SK-MEL-5 (cell line): ENCODE data around the gene ABLIM1. TPM values are rescaled to one million over a fixed set of nuclear protein-coding genes. Genes with fewer than 3 reads are reported as not detected.

ENCODE experiments used
- DNase-seq: peaks from one replicate; pipeline ENCODE4 v3.0.0-alpha.2; 2016; ENCODE audit warnings: low read depth, low spot score
- in situ Hi-C: cut with HindIII; loops from 2 replicates; pipeline ENCODE4 v1.10.0; 2016; ENCODE audit warnings: low sequenced_read_pairs, high pct_unique_total_duplicates, low pct_unique_long_range_greater_than_20kb
- total RNA-seq: library from RNA; depleted of rRNA; stranded (reverse); fragments of >200 nt; shearing (Covaris generic); gene quantifications from 2 replicates; pipeline ENCODE4 v1.2.3, GENCODE V29; 2014

ABLIM1 gene
- total RNA-seq, 1 experiment from 2014 or later, result 19.5 TPM

DNA sequence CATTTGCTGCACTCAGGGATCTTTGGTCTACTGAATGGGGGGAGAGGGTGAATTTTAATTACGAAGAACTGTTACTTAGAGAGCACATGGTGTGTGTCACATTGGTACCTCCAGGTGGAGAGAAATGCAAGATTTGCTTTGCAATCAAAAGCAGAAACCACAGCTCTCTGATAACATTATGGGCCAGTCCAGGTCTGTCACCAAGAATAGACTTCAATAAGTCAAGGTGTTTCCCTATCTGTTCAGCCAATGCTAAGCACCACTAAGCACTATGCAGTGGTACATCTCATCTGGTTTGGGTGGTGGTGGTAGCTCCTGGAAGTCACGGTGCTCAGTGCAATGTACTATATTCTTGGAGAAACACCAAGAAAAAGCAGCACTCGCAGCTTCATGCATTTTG is 134.2 kb downstream of the ABLIM1 start:
- in situ Hi-C loops, result no loop called here
- no peak for DNase-seq

- in situ Hi-C loops, result no loop called here
- DNase-seq, result no peak
These were observed 136.8 kb downstream of the ABLIM1 start for GRCh38 chr10:114521255-114521654.

DNA sequence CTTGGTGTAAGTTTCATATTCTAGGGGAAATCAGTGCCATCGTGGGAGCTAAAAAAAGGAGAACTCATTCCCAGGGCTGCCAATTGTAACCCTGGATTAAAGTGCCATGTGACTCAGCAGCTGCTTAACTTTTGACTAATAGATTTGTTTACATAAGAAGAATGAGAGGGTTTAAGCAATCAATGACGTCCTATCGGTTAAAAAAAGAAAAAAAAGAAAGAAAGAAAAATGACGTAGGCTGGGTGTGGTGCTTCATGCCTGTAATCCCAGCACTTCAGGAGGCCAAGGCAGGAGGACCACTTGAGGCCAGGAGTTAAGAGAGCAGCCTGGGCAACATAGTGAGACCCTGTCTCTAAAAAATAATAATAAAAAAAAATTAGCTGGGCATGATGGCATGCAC is 137.6 kb downstream of the ABLIM1 start:
- DNase-seq, result no peak
- in situ Hi-C loops, result no loop called here

DNA sequence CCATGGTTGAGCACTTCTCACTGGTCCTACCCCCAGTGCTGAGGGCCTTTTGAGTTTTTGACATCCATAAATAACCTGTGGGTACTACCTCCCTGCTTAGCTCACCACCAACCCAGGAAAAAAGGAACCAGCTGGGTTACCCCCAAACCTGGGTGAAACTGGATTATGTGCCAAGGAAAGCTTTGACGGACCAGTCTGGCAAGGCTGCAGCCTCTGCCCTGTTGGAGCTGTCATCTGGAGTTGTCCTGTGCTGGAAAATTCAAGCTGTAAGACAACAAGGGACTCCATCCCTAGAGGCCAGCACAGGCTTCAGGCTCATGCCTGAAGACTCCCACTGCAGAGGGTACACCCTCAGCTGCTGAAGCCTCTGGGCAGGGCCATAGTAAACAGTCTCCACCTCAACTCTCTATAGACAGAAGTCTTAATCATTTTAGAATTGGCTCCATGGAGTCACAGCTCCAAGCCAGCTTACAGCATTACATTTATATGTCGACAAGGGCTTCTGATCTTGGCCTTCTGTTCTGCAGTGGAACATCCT is 138.2 kb downstream of the ABLIM1 start:
- in situ Hi-C loops, result no loop called here
- DNase-seq, result no peak

GRCh38 chr10:114519306-114519669 is 138.8 kb downstream of the ABLIM1 start:
- in situ Hi-C loops, result no loop called here
- DNase-seq, result no peak

DNA sequence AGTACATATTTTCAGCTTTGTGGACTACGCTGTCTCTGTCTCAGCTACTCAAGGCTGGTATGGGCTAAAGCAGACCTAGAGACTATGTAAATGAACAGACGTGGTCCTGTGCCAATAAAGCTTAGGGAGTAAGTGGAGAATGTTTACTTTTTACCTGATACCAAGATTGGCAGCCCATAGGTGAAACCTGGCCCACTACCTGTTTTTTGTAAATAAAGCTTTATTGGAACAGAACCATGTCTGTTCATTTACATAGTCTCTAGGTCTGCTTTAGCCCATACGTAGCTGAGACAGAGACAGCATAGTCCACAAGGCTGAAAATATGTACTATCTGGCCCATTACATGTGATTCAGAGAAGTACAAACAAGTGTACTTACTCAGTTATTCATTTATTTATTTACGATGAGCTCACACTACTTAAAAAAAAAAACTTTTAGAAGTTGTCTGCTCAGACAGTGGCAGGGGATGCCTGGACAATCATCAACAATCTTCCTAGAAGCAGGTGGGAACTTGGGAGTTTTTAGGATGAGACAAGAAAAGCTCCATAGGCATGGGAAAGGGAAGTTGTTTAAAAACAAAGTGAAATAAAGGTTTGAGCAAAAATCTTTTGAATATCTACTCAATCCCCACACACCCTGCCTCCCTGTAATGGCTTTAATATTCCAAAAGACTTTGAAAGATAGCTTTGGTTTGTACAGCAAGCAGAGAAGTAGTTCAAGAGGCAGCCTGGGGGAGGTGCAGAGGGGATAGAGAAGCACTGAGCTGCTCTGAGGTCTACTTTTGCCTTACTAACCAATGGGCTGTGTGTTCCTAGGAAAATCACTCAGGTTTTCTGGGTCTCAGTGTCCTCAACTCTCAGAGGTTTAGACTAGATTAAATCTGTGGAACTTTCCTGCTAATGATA is 139.4 kb downstream of the ABLIM1 start:
- no peak for DNase-seq
- in situ Hi-C loops, result no loop called here

DNA sequence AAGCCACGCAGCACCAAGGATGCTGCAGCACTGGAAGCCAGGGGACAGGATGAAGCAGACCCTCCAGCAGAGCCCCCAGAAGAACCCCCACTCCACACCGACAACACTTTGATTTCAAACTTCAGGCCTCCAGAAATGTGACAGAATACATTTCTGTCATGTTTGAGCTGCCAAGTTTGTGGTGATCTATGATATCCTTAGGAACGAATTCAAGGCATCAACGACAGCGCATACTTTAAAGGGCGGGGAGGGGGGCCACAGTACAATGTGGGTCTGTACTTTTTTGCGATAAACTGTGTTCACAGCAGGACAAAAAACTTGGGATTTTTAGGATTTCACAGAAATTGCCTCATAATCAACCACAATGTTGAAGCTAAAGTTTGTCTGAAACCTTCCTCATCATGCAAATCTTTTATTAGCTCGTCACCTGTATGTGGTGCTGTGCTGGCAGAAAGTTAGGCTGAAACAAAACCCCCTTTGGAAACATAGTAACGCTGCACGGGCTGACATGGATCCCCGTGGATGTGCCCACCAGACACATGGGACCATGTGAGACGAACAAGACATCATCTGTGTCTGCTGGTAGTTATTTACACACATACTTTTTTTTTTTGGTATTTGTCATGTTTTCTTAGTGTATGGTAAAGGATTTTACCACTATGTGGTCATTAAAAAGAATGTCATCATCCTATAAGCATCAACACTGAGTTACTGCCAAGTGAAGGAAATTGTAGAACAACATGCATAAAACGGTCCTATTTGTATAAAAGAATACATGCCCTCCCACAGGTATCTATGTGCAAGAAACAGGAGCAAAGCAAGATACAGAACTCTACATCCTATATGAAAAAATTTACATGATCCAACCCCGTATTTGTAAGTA is 140.5 kb downstream of the ABLIM1 start:
- in situ Hi-C loops, result no loop called here
- DNase-seq, result no peak

DNA sequence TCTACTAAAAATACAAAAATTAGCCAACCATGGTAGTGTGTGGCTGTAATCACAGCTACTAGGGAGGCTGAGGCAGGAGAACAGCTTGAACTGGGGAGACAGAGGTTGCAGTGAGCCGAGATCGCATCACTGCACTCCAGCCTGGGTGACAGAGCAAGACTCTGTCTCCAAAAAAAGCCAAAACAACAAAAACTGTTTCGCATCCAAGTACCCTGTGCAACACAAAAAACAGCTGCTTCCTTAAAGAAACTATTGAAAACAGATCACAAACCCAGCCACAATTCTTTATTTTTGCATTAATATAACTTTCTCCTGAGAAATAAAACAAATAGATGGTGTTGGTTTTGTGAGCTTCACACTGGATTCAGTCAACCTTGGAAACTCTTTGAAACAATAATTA is 141.7 kb downstream of the ABLIM1 start:
- DNase-seq, result no peak
- in situ Hi-C loops, result no loop called here

- in situ Hi-C loops, result no loop called here
These were observed 142.7 kb downstream of the ABLIM1 start for GRCh38 chr10:114515298-114515914.

DNA sequence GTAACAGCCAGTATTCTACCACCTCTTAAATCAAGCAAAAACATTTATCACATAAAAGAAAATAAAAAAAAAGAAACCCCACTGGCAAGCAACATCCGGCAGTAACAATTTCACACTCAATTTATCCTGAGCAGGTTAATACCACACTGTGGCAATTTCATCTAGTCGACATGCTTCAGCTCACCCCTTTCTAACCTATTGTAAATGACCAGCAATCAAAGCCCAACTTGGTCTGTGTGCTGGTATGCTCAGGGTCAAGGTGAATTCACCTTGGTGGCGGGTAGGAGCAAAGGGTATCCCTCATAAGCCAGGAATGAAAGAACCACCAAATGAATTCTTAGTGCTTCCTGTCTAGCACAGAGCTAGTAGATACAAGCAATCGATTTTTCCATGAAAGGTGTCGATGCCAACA is 144.7 kb downstream of the ABLIM1 start:
- no peak for DNase-seq
- in situ Hi-C loops, result no loop called here

More at GRCh38 chr10:114515298-114515914, 142.7 kb downstream of the ABLIM1 start:
- DNase-seq, result no peak

GRCh38 chr10:114511881-114512280 is 146.2 kb downstream of the ABLIM1 start:
- DNase-seq, result no peak
- in situ Hi-C loops, result no loop called here

DNA sequence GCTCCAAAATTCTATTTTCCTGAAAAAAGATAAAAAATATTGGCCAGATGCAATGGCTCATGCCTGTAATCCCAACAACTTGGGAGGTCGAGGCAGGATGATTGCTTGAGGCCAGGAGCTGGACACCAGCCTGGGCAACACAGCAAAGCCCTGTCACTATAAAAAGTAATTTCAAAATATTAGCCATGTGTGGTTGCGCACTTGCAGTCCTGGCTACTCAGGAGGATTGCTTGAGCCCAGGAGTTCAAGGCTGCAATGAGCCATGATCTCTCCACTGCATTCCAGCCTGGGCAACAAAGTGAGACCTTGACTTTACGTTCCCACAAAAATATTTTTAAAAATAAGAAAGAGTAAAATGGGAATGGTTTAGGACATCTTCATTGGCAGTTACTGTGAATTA is 149.7 kb downstream of the ABLIM1 start:
- in situ Hi-C loops, result no loop called here
- DNase-seq, result no peak

DNA sequence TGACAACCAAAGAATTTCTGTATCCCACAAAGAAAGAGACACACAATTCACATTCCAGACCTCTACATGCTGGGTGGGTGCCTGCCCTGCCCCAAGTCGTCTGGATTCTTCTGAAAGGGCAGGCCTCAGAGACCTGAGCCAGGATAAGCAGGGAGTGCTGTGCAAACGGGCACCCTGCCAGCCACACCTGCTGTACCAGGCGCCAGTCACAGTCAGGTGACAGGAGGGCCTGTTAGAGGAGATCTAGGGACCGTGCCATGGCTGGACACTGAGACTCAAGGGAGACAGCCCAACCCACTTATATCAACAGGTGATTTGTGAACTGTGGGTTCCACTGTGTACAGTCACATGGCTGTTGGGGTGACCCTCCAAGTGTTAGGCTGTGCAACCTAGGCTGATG is 150.6 kb downstream of the ABLIM1 start:
- DNase-seq, result no peak
- in situ Hi-C loops, result no loop called here

DNA sequence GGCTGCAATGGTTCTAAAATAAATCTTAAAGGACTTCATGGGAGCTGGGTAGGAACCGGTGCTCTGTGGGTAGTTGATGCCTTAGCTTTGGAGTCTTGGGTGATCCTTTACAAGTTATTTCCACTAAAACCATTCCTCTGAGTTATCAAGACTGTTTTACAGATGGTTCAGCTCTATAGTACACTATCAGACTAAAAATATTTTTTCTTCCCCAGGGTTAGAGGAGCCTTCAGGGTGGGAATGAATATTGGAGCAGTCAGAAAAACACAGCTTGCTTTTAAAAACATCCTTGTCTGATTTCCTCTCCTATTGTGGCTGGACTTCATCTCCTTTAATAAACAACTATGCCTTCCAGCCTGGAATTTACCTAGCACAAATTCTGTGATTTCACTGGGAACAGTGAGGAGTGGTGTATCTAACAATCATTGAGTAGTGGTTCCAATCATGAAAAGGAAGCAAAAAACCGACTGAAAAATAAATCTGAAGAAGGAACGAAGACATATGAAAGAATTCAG is 151.1 kb downstream of the ABLIM1 start:
- no peak for DNase-seq
- in situ Hi-C loops, result no loop called here

GRCh38 chr10:114504769-114505579 is 153.1 kb downstream of the ABLIM1 start:
- no peak for DNase-seq
- in situ Hi-C loops, result no loop called here

DNA sequence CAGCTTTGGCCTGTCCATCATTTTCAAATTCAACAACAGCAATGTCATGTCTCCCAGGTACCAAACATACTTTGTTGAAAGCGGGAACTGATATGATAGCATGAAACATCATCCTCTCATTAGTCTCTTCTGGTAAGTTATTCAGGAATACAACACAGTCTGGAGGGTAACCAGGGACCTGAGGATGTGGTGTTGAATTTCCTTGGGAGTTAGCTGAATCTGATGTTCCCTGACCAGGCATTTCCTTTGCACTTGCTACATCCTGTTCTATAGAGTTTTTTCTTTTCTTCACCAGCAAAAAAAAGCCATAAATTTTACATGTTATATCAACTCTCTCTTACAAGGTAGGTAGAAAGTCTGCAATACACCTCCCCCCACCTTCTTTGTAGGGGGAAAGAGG is 156.0 kb downstream of the ABLIM1 start:
- in situ Hi-C loops, result no loop called here
- no peak for DNase-seq

DNA sequence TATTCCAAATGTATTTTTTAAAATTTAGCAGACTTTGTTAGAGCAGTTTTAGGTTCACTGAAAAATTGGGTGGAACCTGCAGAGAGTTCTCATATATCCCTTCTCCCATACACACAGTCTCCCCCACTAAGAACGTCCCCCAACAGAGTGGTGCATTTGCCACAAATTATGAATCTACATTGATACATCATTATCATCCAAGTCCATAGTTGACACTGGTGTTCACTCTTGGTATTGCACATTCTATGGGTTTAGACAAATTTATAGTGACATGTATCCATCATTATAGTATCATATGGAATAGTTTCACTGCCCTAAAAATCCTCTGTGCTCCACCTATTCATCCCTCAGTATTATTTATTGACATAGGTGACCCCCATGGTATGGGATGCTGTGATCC is 156.4 kb downstream of the ABLIM1 start:
- in situ Hi-C loops, result no loop called here
- DNase-seq, result no peak
